ENCODE results near the gene RIC8A. TPM values are rescaled to one million over a fixed set of nuclear protein-coding genes. Genes with fewer than 3 reads are reported as not detected.
"Not testable (repeated sequence)": the region's sequence is repeated elsewhere in the genome, so short reads cannot be mapped to it uniquely, and the experiment has no call there.

RIC8A gene
- total and polyA plus RNA-seq, 2 donors = 54.7 to 59.1 TPM

DNA sequence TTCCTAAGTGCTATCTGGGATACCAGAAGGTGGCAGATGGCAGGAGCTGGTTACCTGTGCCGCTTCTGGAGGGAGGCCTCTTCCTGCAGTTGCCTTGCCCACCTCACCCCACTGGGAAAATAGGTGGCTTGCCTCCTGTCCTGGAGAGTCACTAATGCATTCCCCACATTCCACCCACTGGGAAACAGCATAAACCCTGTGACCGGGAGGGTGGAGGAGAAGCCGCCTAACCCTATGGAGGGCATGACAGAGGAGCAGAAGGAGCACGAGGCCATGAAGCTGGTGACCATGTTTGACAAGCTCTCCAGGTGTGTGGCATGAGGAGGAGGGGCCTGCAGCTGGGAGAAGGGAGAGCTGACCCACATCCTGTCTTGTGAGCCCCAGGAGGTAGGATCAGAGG, 5.6 kb downstream of the RIC8A start:
- Histone ChIP-seq H3K4me3 (ENCODE audit: low read length in 2 of 2) (no peak overlapping the region), H3K36me3 (ENCODE audit: control insufficient read depth in 2 of 2, insufficient read depth in 2 of 2, low read length in 1 of 2) (peaks cover 61 to 63% of the 10 kb centered on the region in 2 donors), H3K27me3 (ENCODE audit: control insufficient read depth in 2 of 2, insufficient read depth in 1 of 2, low read length in 1 of 2) (no peaks in the 10 kb centered on the region), H3K9me3 (ENCODE audit: control insufficient read depth in 2 of 2, insufficient read depth in 1 of 2, low read length in 1 of 2) (no peaks in the 10 kb centered on the region), H3K27ac (ENCODE audit: low read depth in 1 of 2, low read length in 1 of 2) (no peak overlapping the region), H3K4me1 (ENCODE audit: control insufficient read depth in 2 of 2, insufficient read depth in 2 of 2, low read length in 2 of 2) (peaks cover 12 to 13% of the 10 kb centered on the region in 2 donors)
- WGBS = 96% methylated on average over 4 of the region's 4 CpGs
- DNase-seq (ENCODE audit: low read depth in 6 of 9, low spot score in 9 of 9) = no peak

DNA sequence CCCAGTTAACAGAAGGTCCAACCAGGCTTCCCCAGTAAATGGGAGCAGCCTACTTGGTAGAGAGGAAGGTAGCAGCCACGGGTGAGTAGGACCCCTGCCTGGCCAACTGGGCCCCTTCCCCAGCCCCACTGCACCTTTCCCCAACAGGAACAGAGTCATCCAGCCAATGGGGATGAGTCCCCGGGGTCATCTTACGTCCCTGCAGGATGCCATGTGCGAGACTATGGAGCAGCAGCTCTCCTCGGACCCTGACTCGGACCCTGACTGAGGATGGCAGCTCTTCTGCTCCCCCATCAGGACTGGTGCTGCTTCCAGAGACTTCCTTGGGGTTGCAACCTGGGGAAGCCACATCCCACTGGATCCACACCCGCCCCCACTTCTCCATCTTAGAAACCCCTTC, 6.6 kb downstream of the RIC8A start:
- no peaks in the 10 kb centered on the region for H3K27me3 ChIP-seq (ENCODE audit: control insufficient read depth in 2 of 2, insufficient read depth in 1 of 2, low read length in 1 of 2)
- 95% methylated on average over 7 of the region's 7 CpGs for WGBS
- no peaks in the 10 kb centered on the region for H3K9me3 ChIP-seq (ENCODE audit: control insufficient read depth in 2 of 2, insufficient read depth in 1 of 2, low read length in 1 of 2)
- H3K4me1 ChIP-seq (ENCODE audit: control insufficient read depth in 2 of 2, insufficient read depth in 2 of 2, low read length in 2 of 2) = peaks cover 11 to 12% of the 10 kb centered on the region in 2 donors
- H3K36me3 ChIP-seq (ENCODE audit: control insufficient read depth in 2 of 2, insufficient read depth in 2 of 2, low read length in 1 of 2) = peaks cover 63 to 66% of the 10 kb centered on the region in 2 donors
- no peak for DNase-seq (ENCODE audit: low read depth in 6 of 9, low spot score in 9 of 9)
- no peak overlapping the region for H3K27ac ChIP-seq (ENCODE audit: low read depth in 1 of 2, low read length in 1 of 2)
- no peak overlapping the region for H3K4me3 ChIP-seq (ENCODE audit: low read length in 2 of 2)

DNA sequence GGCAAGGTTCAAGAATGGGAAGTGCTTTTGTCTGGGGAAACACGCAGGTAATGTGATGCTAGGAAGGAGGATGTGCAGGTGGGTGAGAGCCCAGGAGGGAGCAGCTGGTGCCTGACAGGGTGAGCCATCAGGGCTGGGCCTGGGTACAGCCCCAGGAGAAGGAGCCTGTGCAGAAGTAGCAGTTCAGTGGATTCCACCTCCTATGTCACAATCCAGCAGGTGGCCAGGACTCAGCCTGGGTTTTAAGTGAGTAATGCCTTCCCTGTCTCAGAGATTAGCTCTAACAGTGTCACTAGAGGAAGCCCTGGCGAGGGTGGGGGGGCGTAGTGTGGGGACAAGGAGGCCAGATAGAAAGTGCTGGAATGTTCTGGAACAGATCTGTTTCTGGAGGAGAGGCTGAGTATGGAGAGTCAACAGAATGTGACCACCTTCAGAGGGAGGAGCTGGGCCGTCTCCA, 8.1 kb downstream of the RIC8A start:
- no peaks in the 10 kb centered on the region for H3K27me3 ChIP-seq (ENCODE audit: control insufficient read depth in 2 of 2, insufficient read depth in 1 of 2, low read length in 1 of 2)
- peaks cover 54 to 56% of the 10 kb centered on the region in 2 donors for H3K36me3 ChIP-seq (ENCODE audit: control insufficient read depth in 2 of 2, insufficient read depth in 2 of 2, low read length in 1 of 2)
- no peak overlapping the region for H3K27ac ChIP-seq (ENCODE audit: low read depth in 1 of 2, low read length in 1 of 2)
- no peaks in the 10 kb centered on the region for H3K9me3 ChIP-seq (ENCODE audit: control insufficient read depth in 2 of 2, insufficient read depth in 1 of 2, low read length in 1 of 2)
- WGBS = 86% methylated on average over 4 of the region's 4 CpGs
- H3K4me1 ChIP-seq (ENCODE audit: control insufficient read depth in 2 of 2, insufficient read depth in 2 of 2, low read length in 2 of 2) = no peaks in the 10 kb centered on the region
- DNase-seq (ENCODE audit: low read depth in 6 of 9, low spot score in 9 of 9) = no peak
- H3K4me3 ChIP-seq (ENCODE audit: low read length in 2 of 2) = no peak overlapping the region

- H3K9me3 ChIP-seq (ENCODE audit: control insufficient read depth in 2 of 2, insufficient read depth in 1 of 2, low read length in 1 of 2) = no peaks in the 10 kb centered on the region
- H3K4me3 ChIP-seq (ENCODE audit: low read length in 2 of 2) = no peak overlapping the region
- H3K27ac ChIP-seq (ENCODE audit: low read depth in 1 of 2, low read length in 1 of 2) = no peak overlapping the region
- peaks cover 46 to 49% of the 10 kb centered on the region in 2 donors for H3K36me3 ChIP-seq (ENCODE audit: control insufficient read depth in 2 of 2, insufficient read depth in 2 of 2, low read length in 1 of 2)
- DNase-seq (ENCODE audit: low read depth in 6 of 9, low spot score in 9 of 9) = no peak
- H3K4me1 ChIP-seq (ENCODE audit: control insufficient read depth in 2 of 2, insufficient read depth in 2 of 2, low read length in 2 of 2) = no peaks in the 10 kb centered on the region
- 96% methylated on average over 11 of the region's 11 CpGs for WGBS
- H3K27me3 ChIP-seq (ENCODE audit: control insufficient read depth in 2 of 2, insufficient read depth in 1 of 2, low read length in 1 of 2) = no peaks in the 10 kb centered on the region
These were observed 8.8 kb downstream of the RIC8A start for GRCh38 chr11:216081-216974.

- Histone ChIP-seq H3K4me3 (ENCODE audit: low read length in 2 of 2) (no peak overlapping the region), H3K36me3 (ENCODE audit: control insufficient read depth in 2 of 2, insufficient read depth in 2 of 2, low read length in 1 of 2) (peaks cover 33 to 40% of the 10 kb centered on the region in 2 donors)
These were observed 10.2 kb downstream of the RIC8A start for GRCh38 chr11:217704-218103.

DNA sequence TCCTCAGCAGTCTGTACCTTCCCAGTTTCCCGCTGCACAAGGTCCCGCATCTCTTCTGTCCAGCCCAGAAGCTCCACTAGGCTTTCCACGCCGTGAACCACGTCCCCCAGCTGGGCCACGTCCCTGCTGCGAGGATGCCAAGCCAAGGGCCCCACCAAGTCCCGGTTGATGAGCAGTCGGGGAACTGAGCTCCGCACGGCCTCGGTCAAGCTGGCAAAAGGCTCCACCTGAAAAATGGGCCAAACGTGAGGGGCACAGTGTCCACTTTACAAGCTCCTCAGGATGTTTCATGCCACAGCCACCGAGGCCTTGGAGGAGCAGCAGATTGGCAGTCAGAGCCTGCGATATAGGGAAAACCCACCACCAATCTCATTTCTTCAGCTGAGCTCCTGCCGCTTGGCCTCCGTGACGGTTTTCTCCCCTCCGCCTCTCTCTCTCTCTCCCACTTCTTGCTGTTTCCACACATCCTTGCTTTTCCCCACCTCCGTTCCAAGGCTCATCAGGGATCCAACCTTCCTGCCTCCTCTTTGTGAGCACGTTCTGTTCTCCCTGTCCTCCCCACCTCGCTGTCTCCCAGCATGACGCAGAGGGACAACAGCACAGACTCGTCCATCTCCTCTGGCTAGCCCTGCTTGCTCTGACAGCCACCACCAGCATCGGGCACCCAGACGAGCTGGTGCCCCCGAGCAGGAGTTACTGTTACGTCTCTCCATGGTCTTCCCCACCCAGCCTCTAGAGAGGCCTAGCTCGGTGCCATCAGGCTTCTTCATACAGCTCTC, 11.5 kb downstream of the RIC8A start:
- DNase-seq (ENCODE audit: low read depth in 6 of 9, low spot score in 9 of 9) = no peak
- H3K36me3 ChIP-seq (ENCODE audit: control insufficient read depth in 2 of 2, insufficient read depth in 2 of 2, low read length in 1 of 2) = peaks cover 20 to 34% of the 10 kb centered on the region in 2 donors

More at GRCh38 chr11:217704-218103, 10.2 kb downstream of the RIC8A start:
- Histone ChIP-seq H3K27me3 (ENCODE audit: control insufficient read depth in 2 of 2, insufficient read depth in 1 of 2, low read length in 1 of 2) (no peaks in the 10 kb centered on the region), H3K27ac (ENCODE audit: low read depth in 1 of 2, low read length in 1 of 2) (no peak overlapping the region), H3K9me3 (ENCODE audit: control insufficient read depth in 2 of 2, insufficient read depth in 1 of 2, low read length in 1 of 2) (no peaks in the 10 kb centered on the region), H3K4me1 (ENCODE audit: control insufficient read depth in 2 of 2, insufficient read depth in 2 of 2, low read length in 2 of 2) (no peaks in the 10 kb centered on the region)
- 97% methylated on average over 3 of the region's 3 CpGs for WGBS
- DNase-seq (ENCODE audit: low read depth in 6 of 9, low spot score in 9 of 9) = no peak

GRCh38 chr11:220641-221215, 13.2 kb downstream of the RIC8A start:
- 98% methylated on average over 2 of the region's 3 CpGs for WGBS
- H3K4me3 ChIP-seq (ENCODE audit: low read length in 2 of 2); H3K27ac ChIP-seq (ENCODE audit: low read depth in 1 of 2, low read length in 1 of 2); H3K27me3 ChIP-seq (ENCODE audit: control insufficient read depth in 2 of 2, insufficient read depth in 1 of 2, low read length in 1 of 2); H3K4me1 ChIP-seq (ENCODE audit: control insufficient read depth in 2 of 2, insufficient read depth in 2 of 2, low read length in 2 of 2); H3K9me3 ChIP-seq (ENCODE audit: control insufficient read depth in 2 of 2, insufficient read depth in 1 of 2, low read length in 1 of 2); DNase-seq (ENCODE audit: low read depth in 6 of 9, low spot score in 9 of 9): not testable (repeated sequence)
- peaks cover 3 to 22% of the 10 kb centered on the region in 2 donors for H3K36me3 ChIP-seq (ENCODE audit: control insufficient read depth in 2 of 2, insufficient read depth in 2 of 2, low read length in 1 of 2)

More for the DNA sequence above, 11.5 kb downstream of the RIC8A start:
- Histone ChIP-seq H3K4me3 (ENCODE audit: low read length in 2 of 2) (no peak overlapping the region), H3K27ac (ENCODE audit: low read depth in 1 of 2, low read length in 1 of 2) (no peak overlapping the region), H3K4me1 (ENCODE audit: control insufficient read depth in 2 of 2, insufficient read depth in 2 of 2, low read length in 2 of 2) (no peaks in the 10 kb centered on the region), H3K9me3 (ENCODE audit: control insufficient read depth in 2 of 2, insufficient read depth in 1 of 2, low read length in 1 of 2) (no peaks in the 10 kb centered on the region), H3K27me3 (ENCODE audit: control insufficient read depth in 2 of 2, insufficient read depth in 1 of 2, low read length in 1 of 2) (no peaks in the 10 kb centered on the region)
- 94% methylated on average over 29 of the region's 29 CpGs for WGBS

- Histone ChIP-seq H3K27me3 (ENCODE audit: control insufficient read depth in 2 of 2, insufficient read depth in 1 of 2, low read length in 1 of 2) (no peaks in the 10 kb centered on the region), H3K9me3 (ENCODE audit: control insufficient read depth in 2 of 2, insufficient read depth in 1 of 2, low read length in 1 of 2) (no peaks in the 10 kb centered on the region), H3K4me1 (ENCODE audit: control insufficient read depth in 2 of 2, insufficient read depth in 2 of 2, low read length in 2 of 2) (no peaks in the 10 kb centered on the region), H3K36me3 (ENCODE audit: control insufficient read depth in 2 of 2, insufficient read depth in 2 of 2, low read length in 1 of 2) (peaks cover 0 to 15% of the 10 kb centered on the region in 2 donors), H3K27ac (ENCODE audit: low read depth in 1 of 2, low read length in 1 of 2) (no peak overlapping the region), H3K4me3 (ENCODE audit: low read length in 2 of 2) (no peak overlapping the region)
- no peak for DNase-seq (ENCODE audit: low read depth in 6 of 9, low spot score in 9 of 9)
- 92% methylated on average over 7 of the region's 7 CpGs for WGBS
These were observed 14.0 kb downstream of the RIC8A start for GRCh38 chr11:221539-221938.

Data from thymus (tissue), 11 donors.